CD14-positive monocyte (primary cell): ENCODE data around the gene FSTL1. TPM values are rescaled to one million over a fixed set of nuclear protein-coding genes. Genes with fewer than 3 reads are reported as not detected.

Experiments used
- DNase-seq, 3 donors: peaks; one replicate each; pipeline ENCODE4 v3.0.0-alpha.2; 2011 to 2022
- H2AFZ ChIP-seq: 2 replicates; pipeline ENCODE4 v1.6.0; 2012; ENCODE audit warnings: mild to moderate bottlenecking, low read depth, low read length, inconsistent platforms; ENCODE audit not compliant: insufficient read depth, poor library complexity, severe bottlenecking
- H3K27ac ChIP-seq, 2 donors: 1 replicate in 1 of 2; 2 replicates in 1 of 2; pipeline ENCODE4 v1.5.1; 2012 to 2013; ENCODE audit warnings: low read length in 2 of 2, control low read depth in 1 of 2, inconsistent platforms in 1 of 2, low read depth in 1 of 2, mild to moderate bottlenecking in 1 of 2
- H3K27me3 ChIP-seq, 2 donors: one replicate each; pipeline versions ENCODE4 v1.6.0 to v1.6.1; 2011 to 2013; ENCODE audit warnings: low read length in 2 of 2; ENCODE audit not compliant: control insufficient read depth in 2 of 2, insufficient read depth in 2 of 2
- H3K36me3 ChIP-seq, 2 donors: replicated peaks in 1 of 2; 1 replicate in 1 of 2; 2 replicates in 1 of 2; pipeline versions ENCODE4 v1.5.1 to v1.6.1; 2012 to 2013; ENCODE audit warnings: low read length in 2 of 2, control low read depth in 1 of 2, inconsistent platforms in 1 of 2, mild to moderate bottlenecking in 1 of 2; ENCODE audit not compliant: insufficient read depth in 2 of 2, control insufficient read depth in 1 of 2
- H3K4me1 ChIP-seq, 2 donors: 1 replicate in 1 of 2; 2 replicates in 1 of 2; pipeline versions ENCODE4 v1.5.1 to v1.6.1; 2012 to 2013; ENCODE audit warnings: low read length in 2 of 2, control low read depth in 1 of 2, inconsistent platforms in 1 of 2, mild to moderate bottlenecking in 1 of 2, moderate library complexity in 1 of 2; ENCODE audit not compliant: insufficient read depth in 2 of 2, control insufficient read depth in 1 of 2
- H3K4me2 ChIP-seq: replicated peaks from 2 replicates; pipeline ENCODE3; 2012; ENCODE audit warnings: low read length, moderate library complexity, mild to moderate bottlenecking; ENCODE audit not compliant: poor library complexity, severe bottlenecking; ENCODE audit errors: extremely low read depth
- H3K4me3 ChIP-seq, 3 experiments: fragments of 200-600 bp in 1 of 3; sonication (generic) in 1 of 3; replicated peaks in 1 of 3; 1 replicate in 2 of 3; 2 replicates in 1 of 3; pipeline ENCODE4 v1.5.1; 2011 to 2013; ENCODE audit warnings: low read length in 3 of 3, mild to moderate bottlenecking in 3 of 3, control low read depth in 2 of 3, low read depth in 2 of 3, inconsistent platforms in 1 of 3, moderate library complexity in 1 of 3
- H3K79me2 ChIP-seq: 2 replicates; pipeline ENCODE4 v1.6.0; 2012; ENCODE audit warnings: mild to moderate bottlenecking, control low read depth, inconsistent platforms, low read length, moderate library complexity; ENCODE audit not compliant: insufficient read depth
- H3K9ac ChIP-seq: 2 replicates; pipeline ENCODE4 v1.6.0; 2017; ENCODE audit warnings: low read length, mild to moderate bottlenecking; ENCODE audit not compliant: insufficient read depth, poor library complexity, severe bottlenecking
- H3K9me3 ChIP-seq, 2 donors: replicated peaks in 1 of 2; 1 replicate in 1 of 2; 2 replicates in 1 of 2; pipeline versions ENCODE4 v1.5.1 to v1.6.1; 2012 to 2013; ENCODE audit warnings: low read length in 2 of 2, control low read depth in 1 of 2; ENCODE audit not compliant: control insufficient read depth in 1 of 2, insufficient read depth in 1 of 2
- H4K20me1 ChIP-seq: 2 replicates; pipeline ENCODE4 v1.6.0; 2012; ENCODE audit warnings: mild to moderate bottlenecking, low read length, control low read depth, moderate library complexity; ENCODE audit not compliant: insufficient read depth
- H3K27ac Mint-ChIP-seq, 7 donors: one replicate each; pipeline ENCODE4 v1.8.0; 2020; ENCODE audit warnings: mild to moderate bottlenecking in 7 of 7, mixed read lengths in 7 of 7, moderate library complexity in 6 of 7, inconsistent platforms in 2 of 7
- H3K27me3 Mint-ChIP-seq, 3 donors: one replicate each; pipeline ENCODE4 v1.8.0; 2021 to 2022; ENCODE audit warnings: low read depth in 3 of 3, mild to moderate bottlenecking in 3 of 3, mixed read lengths in 3 of 3, moderate library complexity in 3 of 3, inconsistent platforms in 1 of 3
- H3K36me3 Mint-ChIP-seq, 2 donors: one replicate each; pipeline ENCODE4 v1.8.0; 2020; ENCODE audit warnings: mixed read lengths in 2 of 2, inconsistent platforms in 1 of 2, mild to moderate bottlenecking in 1 of 2
- H3K4me1 Mint-ChIP-seq: one replicate; pipeline ENCODE4 v1.8.0; 2020; ENCODE audit warnings: mild to moderate bottlenecking, mixed read lengths
- H3K4me3 Mint-ChIP-seq, 2 donors: one replicate each; pipeline ENCODE4 v1.8.0; 2020; ENCODE audit warnings: mild to moderate bottlenecking in 2 of 2, mixed read lengths in 2 of 2, moderate library complexity in 1 of 2
- H3K9me3 Mint-ChIP-seq, 7 donors: one replicate each; pipeline ENCODE4 v1.8.0; 2020 to 2022; ENCODE audit warnings: mixed read lengths in 7 of 7, mild to moderate bottlenecking in 6 of 7, moderate library complexity in 6 of 7, inconsistent platforms in 2 of 7
- WGBS: methylation state at CpG from one replicate; pipeline ENCODE4 v1.1.5; 2013; ENCODE audit warnings: missing lambda C conversion rate; ENCODE audit not compliant: insufficient coverage; 5-methylcytosine and 5-hydroxymethylcytosine counted together
- intact Hi-C, 2 donors: fragments of 100-400 bp; cut with micrococcal nuclease; formaldehyde crosslinking; loops; one replicate each; pipeline versions ENCODE4 v1.15.0 to v1.15.1; 2023
- polyA plus RNA-seq, 3 donors: library from polyadenylated mRNA; depleted of rRNA in 1 of 3; unstranded in 2 of 3; stranded (reverse) in 1 of 3; fragments of 300-500 nt in 2 of 3; fragments of >200 nt in 1 of 3; fragmentation: Illumina TruSeq in 2 of 3; gene quantifications; 1 replicate in 2 of 3; 2 replicates in 1 of 3; pipeline ENCODE4 v1.2.3, GENCODE V29; 2012 to 2021
- TF ChIP-seq, protein P1 (sequence below): fragments of 200-600 bp; IDR thresholded peaks from one replicate; pipeline ENCODE4 v1.8.0; 2022; ENCODE audit warnings: antibody characterized with exemption, mild to moderate bottlenecking

The FSTL1 gene
- polyA plus RNA-seq, 3 donors, result 0.13 to 0.44 (median 0.29) TPM

- Histone ChIP-seq H3K4me3 (no peak overlapping the region), H3K4me1 (peaks cover 16 to 23% of the 10 kb centered on the region in 2 donors), H3K36me3 (no peaks in the 10 kb centered on the region), H3K9me3 (no peaks in the 10 kb centered on the region), H3K9ac (no peak overlapping the region), H3K4me2 (no peak overlapping the region), H3K79me2 (no peaks in the 10 kb centered on the region), H3K27me3 (no peaks in the 10 kb centered on the region), H3K27ac (no peak overlapping the region), H2AFZ (no peak overlapping the region), H4K20me1 (no peaks in the 10 kb centered on the region)
- Mint-ChIP-seq H3K4me3 (no peak overlapping the region), H3K27me3 (peaks cover 0 to 4% (median 2%) of the 10 kb centered on the region in 3 donors), H3K4me1 (peaks cover 20% of the 10 kb centered on the region), H3K36me3 (no peaks in the 10 kb centered on the region), H3K27ac (no peak overlapping the region), H3K9me3 (no peaks in the 10 kb centered on the region)
- intact Hi-C loops, result loop anchor here in 1 of 2 donors (5.0 to 10.0 kb wide), 3 partner anchors 135 to 527 kb away; no protein-coding TSS in a partner anchor
- 97% methylated on average over 3 of the region's 3 CpGs for WGBS
- TF ChIP-seq, protein P1, sequence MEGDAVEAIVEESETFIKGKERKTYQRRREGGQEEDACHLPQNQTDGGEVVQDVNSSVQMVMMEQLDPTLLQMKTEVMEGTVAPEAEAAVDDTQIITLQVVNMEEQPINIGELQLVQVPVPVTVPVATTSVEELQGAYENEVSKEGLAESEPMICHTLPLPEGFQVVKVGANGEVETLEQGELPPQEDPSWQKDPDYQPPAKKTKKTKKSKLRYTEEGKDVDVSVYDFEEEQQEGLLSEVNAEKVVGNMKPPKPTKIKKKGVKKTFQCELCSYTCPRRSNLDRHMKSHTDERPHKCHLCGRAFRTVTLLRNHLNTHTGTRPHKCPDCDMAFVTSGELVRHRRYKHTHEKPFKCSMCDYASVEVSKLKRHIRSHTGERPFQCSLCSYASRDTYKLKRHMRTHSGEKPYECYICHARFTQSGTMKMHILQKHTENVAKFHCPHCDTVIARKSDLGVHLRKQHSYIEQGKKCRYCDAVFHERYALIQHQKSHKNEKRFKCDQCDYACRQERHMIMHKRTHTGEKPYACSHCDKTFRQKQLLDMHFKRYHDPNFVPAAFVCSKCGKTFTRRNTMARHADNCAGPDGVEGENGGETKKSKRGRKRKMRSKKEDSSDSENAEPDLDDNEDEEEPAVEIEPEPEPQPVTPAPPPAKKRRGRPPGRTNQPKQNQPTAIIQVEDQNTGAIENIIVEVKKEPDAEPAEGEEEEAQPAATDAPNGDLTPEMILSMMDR, result no peak
- DNase-seq, result no peak
These were observed 31.0 kb downstream of the FSTL1 start for GRCh38 chr3:120419797-120420196.

DNA sequence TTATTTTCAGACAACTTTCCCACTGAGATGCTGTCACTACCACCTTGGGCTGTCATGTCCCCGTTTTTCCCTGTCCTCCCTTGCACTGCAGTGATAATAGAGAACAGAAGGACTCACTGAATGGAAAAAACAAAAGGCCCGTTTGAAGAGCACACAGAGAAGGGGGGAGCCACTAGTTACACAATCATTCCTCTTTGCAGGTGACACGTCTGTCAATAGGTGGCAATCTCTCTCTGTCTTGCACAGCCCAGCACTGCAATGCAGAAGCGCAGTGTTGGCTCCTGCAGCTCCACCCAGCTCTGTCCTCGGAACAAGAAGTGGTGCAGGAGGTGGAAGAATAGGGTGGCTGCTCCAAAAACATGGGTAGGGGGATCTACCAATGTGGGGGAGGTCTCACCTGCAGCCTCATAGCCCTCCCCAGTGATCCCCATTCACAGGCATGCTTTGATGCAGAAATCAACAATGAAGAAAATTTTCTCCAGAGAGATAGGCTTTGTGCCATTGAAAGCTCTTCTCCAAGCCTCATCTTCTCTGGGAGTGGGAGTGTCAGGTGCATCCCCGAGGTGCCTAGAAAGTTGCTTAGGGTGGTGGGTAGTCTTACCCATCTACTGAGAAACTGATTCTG, 31.8 kb downstream of the FSTL1 start:
- H3K4me1 ChIP-seq, result peaks cover 16 to 23% of the 10 kb centered on the region in 2 donors
- DNase-seq, result peak in 1 of 3 donors; percentile 9
- H4K20me1 ChIP-seq, result no peaks in the 10 kb centered on the region
- H3K27ac ChIP-seq, result no peak overlapping the region
- H3K36me3 Mint-ChIP-seq, result no peaks in the 10 kb centered on the region
- H3K27me3 ChIP-seq, result no peaks in the 10 kb centered on the region
- H3K4me2 ChIP-seq, result peak overlapping the region; percentile 21
- no peak overlapping the region for H3K4me3 ChIP-seq
- no peaks in the 10 kb centered on the region for H3K79me2 ChIP-seq
- H3K27me3 Mint-ChIP-seq, result peaks cover 0 to 4% (median 2%) of the 10 kb centered on the region in 3 donors
- TF ChIP-seq, protein P1, result no peak
- H2AFZ ChIP-seq, result peak overlapping the region; percentile 46
- no peaks in the 10 kb centered on the region for H3K9me3 ChIP-seq
- 24% methylated on average over 3 of the region's 6 CpGs for WGBS
- no peaks in the 10 kb centered on the region for H3K36me3 ChIP-seq
- intact Hi-C loops, result loop anchor here in 1 of 2 donors (5.0 kb wide), 2 partner anchors 172 to 527 kb away; no protein-coding TSS in a partner anchor
- H3K27ac Mint-ChIP-seq, result peak overlapping the region in 1 of 7 donors; percentile 59
- no peak overlapping the region for H3K9ac ChIP-seq
- no peaks in the 10 kb centered on the region for H3K9me3 Mint-ChIP-seq
- peaks cover 20% of the 10 kb centered on the region for H3K4me1 Mint-ChIP-seq
- no peak overlapping the region for H3K4me3 Mint-ChIP-seq
